Measurements from ENCODE around the gene MMP24. TPM values are rescaled to one million over a fixed set of nuclear protein-coding genes. Genes with fewer than 3 reads are reported as not detected.
A peak's percentile ranks its signal among the peaks of the same experiment; 100 is the strongest.
"Not testable (repeated sequence)": the region's sequence is repeated elsewhere in the genome, so short reads cannot be mapped to it uniquely, and the experiment has no call there.

The MMP24 gene
- polyA plus RNA-seq, 6 donors from 2014 or later = 0.05 to 0.09 (median 0.08) TPM; not detected in 1

DNA sequence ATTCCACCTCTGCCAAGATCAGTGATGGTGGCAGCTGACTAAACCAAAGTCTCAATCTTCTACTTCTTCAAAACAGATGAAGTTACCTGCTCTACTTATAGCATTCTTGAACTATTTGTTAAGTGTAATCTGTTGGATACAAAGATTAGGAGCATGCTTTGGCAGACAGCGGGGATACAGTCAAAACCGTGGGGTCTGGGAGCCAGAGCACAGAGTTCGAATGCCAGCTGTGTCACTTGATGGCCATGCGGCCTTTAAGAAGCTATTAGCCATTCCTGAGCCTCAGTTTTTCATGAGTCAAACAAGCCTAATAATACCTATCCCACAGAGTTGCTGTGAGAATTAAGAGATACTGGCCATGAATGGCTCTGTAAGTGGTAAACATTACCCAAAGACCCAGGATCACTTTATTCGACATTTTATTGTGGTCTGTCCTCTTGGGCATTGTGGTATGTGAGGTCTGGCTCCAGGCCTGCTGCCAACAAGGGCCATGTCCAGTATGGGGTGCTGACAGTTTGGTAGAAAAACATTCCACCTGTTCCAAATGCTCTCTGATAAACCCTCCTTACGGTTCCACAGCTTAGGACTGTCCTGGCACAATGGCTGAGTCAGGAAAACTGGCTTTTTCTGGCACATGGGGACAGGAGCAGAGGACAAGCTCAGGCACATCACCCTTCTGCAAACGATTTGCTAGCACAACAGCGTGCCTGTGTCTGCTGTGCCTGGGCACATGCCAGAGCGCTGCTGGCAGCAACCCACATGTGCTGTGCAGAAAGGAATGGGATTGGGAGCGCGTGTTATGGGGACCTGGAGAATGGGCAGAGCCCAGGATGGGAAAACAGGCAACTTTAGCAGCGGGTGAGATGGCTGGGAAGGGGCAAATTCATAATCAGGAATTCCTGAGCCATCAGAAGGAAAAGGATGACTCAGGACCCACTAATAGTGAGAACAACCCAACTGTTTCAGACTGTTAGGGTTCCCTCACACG is 81.5 kb downstream of the MMP24 start:
- Mint-ChIP-seq H3K9me3 (no peaks in the 10 kb centered on the region), H3K27me3 (no peaks in the 10 kb centered on the region), H3K36me3 (peaks cover 0 to 7% of the 10 kb centered on the region in 2 donors), H3K27ac (no peak overlapping the region), H3K4me3 (no peak overlapping the region), H3K4me1 (peaks cover 7 to 16% (median 8%) of the 10 kb centered on the region in 3 donors)
- ATAC-seq (ENCODE audit: low read depth in 2 of 2) (no peak), DNase-seq (no peak)

DNA sequence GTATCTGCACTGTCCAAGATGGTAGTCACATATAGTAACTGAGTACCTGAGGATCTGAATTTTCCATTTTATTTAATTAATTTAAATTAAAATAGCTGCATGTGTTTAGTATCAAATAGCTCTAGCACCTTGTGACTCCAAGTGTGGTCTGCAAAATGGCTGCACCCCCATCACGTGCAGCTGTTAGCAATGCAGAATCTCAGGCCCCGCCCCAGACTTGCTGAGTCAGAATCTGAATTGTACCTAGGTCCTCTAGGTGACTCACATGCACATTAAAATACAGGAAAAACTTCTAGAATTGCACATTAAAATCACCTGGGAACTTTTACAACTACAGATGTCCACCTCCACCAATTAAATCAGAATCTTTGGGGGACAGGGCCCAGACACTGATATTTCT is 84.9 kb downstream of the MMP24 start:
- Mint-ChIP-seq H3K27ac (no peak overlapping the region), H3K36me3 (peaks cover 4 to 8% of the 10 kb centered on the region in 2 donors), H3K4me3 (no peak overlapping the region), H3K9me3 (no peaks in the 10 kb centered on the region), H3K27me3 (no peaks in the 10 kb centered on the region), H3K4me1 (peaks cover 0 to 4% (median 0%) of the 10 kb centered on the region in 3 donors)
- no peak for DNase-seq
- no peak for ATAC-seq (ENCODE audit: low read depth in 2 of 2)

DNA sequence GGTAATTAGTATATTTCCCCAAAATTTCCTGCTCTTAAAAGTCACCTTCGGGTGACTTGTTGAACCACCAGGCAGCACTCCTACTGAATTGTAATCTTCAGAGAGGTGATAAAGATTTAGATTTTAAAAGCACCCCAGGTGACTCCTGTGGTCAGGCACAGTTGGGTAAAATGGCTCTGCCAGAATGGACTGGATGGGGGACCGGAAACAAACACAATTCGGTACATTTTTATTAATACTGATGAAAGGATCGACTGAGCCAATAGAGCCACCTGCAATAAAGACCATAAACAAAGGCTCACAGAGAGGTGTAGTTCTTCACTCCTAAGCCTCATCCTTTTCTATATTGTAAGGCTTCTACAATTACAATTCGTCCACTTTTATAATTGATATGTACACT is 85.3 kb downstream of the MMP24 start:
- peaks cover 4 to 8% of the 10 kb centered on the region in 2 donors for H3K36me3 Mint-ChIP-seq
- peaks cover 0 to 4% (median 0%) of the 10 kb centered on the region in 3 donors for H3K4me1 Mint-ChIP-seq
- DNase-seq = no peak
- no peak for ATAC-seq (ENCODE audit: low read depth in 2 of 2)
- H3K4me3 Mint-ChIP-seq = no peak overlapping the region
- H3K9me3 Mint-ChIP-seq = no peaks in the 10 kb centered on the region
- no peaks in the 10 kb centered on the region for H3K27me3 Mint-ChIP-seq
- no peak overlapping the region for H3K27ac Mint-ChIP-seq

DNA sequence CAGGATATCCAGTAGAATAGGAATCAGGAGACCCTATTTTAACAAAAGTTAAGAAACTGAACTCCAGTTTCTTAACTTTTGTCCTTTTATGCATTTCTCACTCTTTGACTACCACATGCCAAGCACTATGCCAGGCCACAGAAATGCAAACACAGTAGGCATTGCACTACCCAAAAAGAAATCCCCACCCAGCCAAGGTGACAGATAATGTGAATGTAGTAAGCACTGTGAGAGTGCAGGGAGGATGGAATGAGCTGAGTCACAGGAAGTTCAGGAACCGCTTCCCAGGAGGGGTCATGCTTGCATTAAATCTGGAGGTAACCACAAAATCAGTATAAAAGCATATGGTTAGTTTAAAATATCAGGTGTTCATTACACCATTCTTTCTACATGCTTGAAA is 85.8 kb downstream of the MMP24 start:
- H3K27ac Mint-ChIP-seq = no peak overlapping the region
- no peak for DNase-seq

DNA sequence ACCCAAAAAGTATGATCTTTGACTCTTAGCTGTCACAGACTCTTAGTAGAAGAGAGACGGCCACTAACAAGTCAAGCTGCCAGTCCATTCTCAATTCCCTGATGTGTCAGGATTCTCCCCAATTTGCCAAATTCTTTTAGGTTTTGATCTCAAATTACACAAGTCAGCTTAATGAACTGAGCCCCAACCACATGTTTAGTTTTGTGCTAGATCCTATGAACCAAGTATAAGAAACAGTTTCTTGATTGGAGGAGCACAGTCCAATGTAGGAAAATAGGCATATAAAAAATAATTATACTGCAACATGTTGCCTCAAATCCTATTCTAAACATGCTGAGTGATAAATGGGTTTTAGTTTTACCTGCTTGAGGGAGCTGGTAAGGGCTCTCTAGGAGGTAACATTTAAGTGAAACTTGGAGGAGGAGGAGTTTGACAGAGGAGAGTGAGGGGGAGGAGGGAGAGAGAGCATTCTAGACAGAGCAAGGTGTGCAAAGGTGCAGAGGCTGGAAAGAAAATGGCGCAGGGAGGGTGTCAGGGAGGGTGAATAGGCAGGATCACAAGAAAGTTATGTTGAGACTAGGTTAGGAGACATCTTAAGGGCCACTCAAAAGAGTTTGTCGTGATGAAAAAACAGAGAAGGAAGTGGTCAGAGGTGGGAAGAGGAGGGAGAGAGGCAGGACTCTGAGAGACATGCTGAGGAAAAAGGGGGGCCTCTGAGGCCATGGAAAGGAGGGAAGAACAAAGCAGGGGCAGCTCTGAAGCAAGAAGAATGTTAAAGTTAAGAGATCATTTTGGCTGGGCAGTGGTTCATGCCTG is 88.5 kb downstream of the MMP24 start:
- DNase-seq (no peak), ATAC-seq (ENCODE audit: low read depth in 2 of 2) (no peak)
- no peaks in the 10 kb centered on the region for H3K27me3 Mint-ChIP-seq
- H3K36me3 Mint-ChIP-seq = peaks cover 4 to 8% of the 10 kb centered on the region in 2 donors
- peak overlapping the region in 4 of 6 donors; percentile 69 to 98 (median 84) for H3K27ac Mint-ChIP-seq
- no peak overlapping the region for H3K4me3 Mint-ChIP-seq
- H3K4me1 Mint-ChIP-seq = peaks cover 0 to 7% (median 0%) of the 10 kb centered on the region in 3 donors
- H3K9me3 Mint-ChIP-seq = no peaks in the 10 kb centered on the region

More for the DNA sequence above, 85.8 kb downstream of the MMP24 start:
- H3K36me3 Mint-ChIP-seq = peaks cover 4 to 8% of the 10 kb centered on the region in 2 donors
- H3K4me1 Mint-ChIP-seq = peaks cover 0 to 4% (median 0%) of the 10 kb centered on the region in 3 donors
- no peak for ATAC-seq (ENCODE audit: low read depth in 2 of 2)
- no peaks in the 10 kb centered on the region for H3K27me3 Mint-ChIP-seq
- H3K9me3 Mint-ChIP-seq = no peaks in the 10 kb centered on the region
- no peak overlapping the region for H3K4me3 Mint-ChIP-seq

DNA sequence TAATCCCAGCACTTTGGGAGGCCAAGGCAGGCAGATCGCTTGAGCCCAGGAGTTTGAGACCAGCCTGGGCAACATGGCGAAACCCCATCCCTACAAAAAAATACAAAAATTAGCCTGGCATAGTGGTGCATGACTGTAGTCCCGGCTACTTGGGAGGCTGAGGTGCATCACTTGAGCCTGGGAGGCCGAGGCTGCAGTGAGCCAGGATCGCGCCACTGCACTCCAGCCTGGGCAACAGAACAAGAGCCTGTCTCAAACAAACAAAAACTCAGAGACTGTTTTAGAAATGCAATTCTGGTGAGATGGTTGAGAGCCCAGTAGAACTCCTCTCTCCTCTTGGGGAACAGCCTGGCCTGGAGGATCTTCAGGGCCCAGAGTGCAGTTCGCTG is 89.1 kb downstream of the MMP24 start:
- H3K27me3 Mint-ChIP-seq; ATAC-seq (ENCODE audit: low read depth in 2 of 2); DNase-seq; H3K9me3 Mint-ChIP-seq; H3K36me3 Mint-ChIP-seq; H3K4me1 Mint-ChIP-seq; H3K4me3 Mint-ChIP-seq: not testable (repeated sequence)
- peak overlapping the region in 2 of 6 donors; percentile 60 to 98 for H3K27ac Mint-ChIP-seq

DNA sequence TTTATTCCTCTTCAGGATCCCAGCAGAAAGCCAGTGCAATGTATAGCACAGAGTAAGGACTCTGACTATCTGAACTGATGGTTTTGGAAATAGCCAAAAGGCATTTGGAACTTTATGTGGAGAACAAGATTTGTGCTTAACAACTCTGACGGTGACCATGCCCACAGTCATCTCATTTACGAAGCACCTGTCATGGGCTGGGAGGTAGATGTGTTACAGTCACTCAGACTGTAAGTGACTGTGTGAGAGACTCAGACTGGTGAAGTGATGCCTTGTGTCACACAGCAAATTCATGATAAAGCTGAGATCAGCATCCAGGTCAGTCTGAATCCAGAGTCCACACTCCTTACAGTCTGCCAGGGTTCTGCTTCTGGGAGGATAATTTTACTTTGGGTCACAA is 89.6 kb downstream of the MMP24 start:
- Mint-ChIP-seq H3K36me3 (peaks cover 4 to 14% of the 10 kb centered on the region in 2 donors), H3K4me3 (no peak overlapping the region), H3K27me3 (no peaks in the 10 kb centered on the region), H3K27ac (peak overlapping the region in 1 of 6 donors; percentile 60), H3K9me3 (no peaks in the 10 kb centered on the region), H3K4me1 (peaks cover 0 to 8% (median 0%) of the 10 kb centered on the region in 3 donors)
- DNase-seq (no peak), ATAC-seq (ENCODE audit: low read depth in 2 of 2) (no peak)

DNA sequence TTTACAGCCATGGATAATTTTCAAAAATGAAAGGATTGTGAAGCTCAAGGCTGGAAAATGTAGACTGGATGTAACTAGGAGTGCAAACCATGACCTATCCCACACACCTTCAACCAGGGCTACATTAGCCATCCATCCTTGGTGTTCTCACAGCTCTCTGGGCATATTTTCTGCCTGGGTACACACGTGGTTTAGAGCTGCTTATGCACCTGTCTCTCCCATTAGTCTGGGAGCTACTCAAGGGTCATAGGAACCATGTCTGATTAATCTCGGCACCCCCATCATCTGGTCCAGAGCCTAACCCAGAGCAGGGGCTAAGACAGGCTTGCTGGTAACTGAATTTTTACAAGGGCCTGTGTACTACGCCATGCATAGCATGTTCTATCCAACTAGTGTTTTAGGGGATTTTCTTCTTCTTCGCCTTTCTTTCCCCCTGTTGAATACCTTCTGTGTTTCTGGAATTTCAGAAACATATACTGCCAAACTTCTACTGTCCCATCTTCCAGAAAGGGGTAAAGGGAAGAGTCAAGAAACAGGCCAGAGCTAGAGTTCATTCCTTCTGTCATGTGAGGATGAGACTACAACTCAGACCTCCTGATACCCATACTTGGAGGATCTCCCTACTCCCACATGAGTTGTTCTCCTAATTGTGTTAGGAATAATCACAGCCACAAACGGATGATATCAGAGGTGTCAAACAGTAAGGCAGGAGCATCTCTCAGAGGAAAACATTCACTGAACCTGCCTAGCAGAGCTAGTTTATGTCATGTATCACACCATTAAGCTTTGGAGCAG is 91.1 kb downstream of the MMP24 start:
- Mint-ChIP-seq H3K27ac (no peak overlapping the region), H3K36me3 (peaks cover 4 to 11% of the 10 kb centered on the region in 2 donors), H3K27me3 (no peaks in the 10 kb centered on the region), H3K9me3 (no peaks in the 10 kb centered on the region), H3K4me1 (peaks cover 0 to 8% (median 0%) of the 10 kb centered on the region in 3 donors), H3K4me3 (no peak overlapping the region)
- DNase-seq (no peak), ATAC-seq (ENCODE audit: low read depth in 2 of 2) (no peak)

DNA sequence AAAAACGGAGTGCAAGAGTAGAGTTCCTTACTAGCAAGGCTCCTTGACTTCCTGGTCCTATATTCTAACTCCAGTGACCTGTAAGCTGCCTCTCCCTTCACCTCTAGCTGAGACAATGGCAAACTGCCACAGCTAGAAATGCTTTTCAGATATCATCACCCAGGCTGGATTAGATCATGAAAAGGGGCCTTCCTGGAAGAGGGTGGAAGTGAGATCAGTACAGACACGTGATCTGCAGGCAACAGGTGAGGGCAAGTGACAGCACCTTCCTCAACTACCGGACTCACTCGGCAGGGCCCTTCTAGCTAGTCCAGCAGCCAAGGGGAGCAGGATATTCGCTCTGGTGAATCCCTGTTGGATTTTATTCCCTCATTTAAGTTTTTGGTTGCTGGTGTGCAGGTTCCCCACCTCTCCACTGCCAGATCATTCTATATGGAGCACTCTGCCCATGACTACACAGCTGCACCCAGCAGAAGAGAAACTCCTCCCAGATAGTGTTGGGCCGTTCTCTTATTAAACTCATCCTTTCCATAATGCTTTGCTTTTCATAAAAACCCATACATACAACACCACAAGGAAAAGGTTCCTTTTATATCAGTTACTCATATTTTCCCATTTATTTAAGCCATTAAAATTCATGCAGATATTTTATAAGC is 92.1 kb downstream of the MMP24 start:
- ATAC-seq (ENCODE audit: low read depth in 2 of 2) = no peak
- Mint-ChIP-seq H3K27me3 (no peaks in the 10 kb centered on the region), H3K27ac (peak overlapping the region in 1 of 6 donors; percentile 33), H3K36me3 (peaks cover 4 to 7% of the 10 kb centered on the region in 2 donors), H3K4me1 (peaks cover 0 to 8% (median 0%) of the 10 kb centered on the region in 3 donors), H3K9me3 (no peaks in the 10 kb centered on the region), H3K4me3 (no peak overlapping the region)
- DNase-seq = no peak

DNA sequence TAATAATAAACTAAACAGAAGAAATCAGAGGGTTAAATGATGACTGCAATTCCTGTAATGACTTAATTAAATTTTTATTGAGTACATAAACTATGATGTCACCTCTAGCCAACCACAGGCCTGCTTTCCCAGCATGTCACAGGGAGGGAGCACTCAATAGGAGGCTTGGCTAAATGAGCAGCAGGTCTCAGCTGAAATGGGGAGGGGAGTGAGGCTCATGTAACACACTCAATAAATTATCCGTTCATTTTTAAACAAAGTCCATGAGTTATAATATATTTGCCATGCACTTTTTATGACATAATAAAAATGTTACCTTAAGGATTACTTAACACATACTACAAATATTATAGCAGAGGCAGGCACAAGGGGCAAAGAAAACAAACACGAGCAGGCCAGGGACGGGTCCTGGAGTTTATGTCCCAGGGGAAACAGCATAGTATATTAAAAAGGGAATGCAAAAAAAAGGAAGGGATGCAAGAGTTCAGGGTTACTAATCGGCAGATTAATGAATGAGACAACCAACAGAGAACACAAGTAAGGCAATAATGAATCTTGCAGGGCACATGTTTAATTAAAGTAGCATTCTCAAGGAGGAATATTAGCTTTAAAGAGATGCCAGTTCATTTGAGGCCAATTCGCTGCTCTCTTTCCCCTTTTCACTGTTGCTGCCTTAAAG is 92.8 kb downstream of the MMP24 start:
- DNase-seq (no peak), ATAC-seq (ENCODE audit: low read depth in 2 of 2) (no peak)
- peaks cover 4 to 7% of the 10 kb centered on the region in 2 donors for H3K36me3 Mint-ChIP-seq
- no peaks in the 10 kb centered on the region for H3K9me3 Mint-ChIP-seq
- H3K27me3 Mint-ChIP-seq = no peaks in the 10 kb centered on the region
- no peak overlapping the region for H3K4me3 Mint-ChIP-seq
- H3K27ac Mint-ChIP-seq = no peak overlapping the region
- H3K4me1 Mint-ChIP-seq = peaks cover 0 to 8% (median 0%) of the 10 kb centered on the region in 3 donors

DNA sequence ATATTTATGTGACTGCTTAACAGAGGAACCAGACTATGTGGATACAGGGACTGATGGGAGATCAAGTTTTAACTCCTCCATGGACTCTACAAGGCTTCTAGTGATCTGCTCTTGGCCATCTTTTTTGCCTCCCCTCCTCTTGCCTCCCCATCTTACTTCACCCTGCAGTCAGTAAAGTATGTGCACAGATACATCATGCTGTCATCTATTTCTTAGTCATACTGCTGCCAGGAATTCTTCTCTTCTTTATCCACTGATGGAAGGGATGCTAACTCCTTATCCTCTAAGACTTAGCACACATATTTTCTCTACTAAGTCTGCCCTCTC is 93.3 kb downstream of the MMP24 start:
- Mint-ChIP-seq H3K36me3 (peaks cover 5 to 7% of the 10 kb centered on the region in 2 donors), H3K4me3 (no peak overlapping the region), H3K9me3 (no peaks in the 10 kb centered on the region), H3K27ac (peak overlapping the region in 1 of 6 donors; percentile 81), H3K27me3 (no peaks in the 10 kb centered on the region), H3K4me1 (peaks cover 0 to 8% (median 0%) of the 10 kb centered on the region in 3 donors)
- ATAC-seq (ENCODE audit: low read depth in 2 of 2) = no peak
- no peak for DNase-seq

DNA sequence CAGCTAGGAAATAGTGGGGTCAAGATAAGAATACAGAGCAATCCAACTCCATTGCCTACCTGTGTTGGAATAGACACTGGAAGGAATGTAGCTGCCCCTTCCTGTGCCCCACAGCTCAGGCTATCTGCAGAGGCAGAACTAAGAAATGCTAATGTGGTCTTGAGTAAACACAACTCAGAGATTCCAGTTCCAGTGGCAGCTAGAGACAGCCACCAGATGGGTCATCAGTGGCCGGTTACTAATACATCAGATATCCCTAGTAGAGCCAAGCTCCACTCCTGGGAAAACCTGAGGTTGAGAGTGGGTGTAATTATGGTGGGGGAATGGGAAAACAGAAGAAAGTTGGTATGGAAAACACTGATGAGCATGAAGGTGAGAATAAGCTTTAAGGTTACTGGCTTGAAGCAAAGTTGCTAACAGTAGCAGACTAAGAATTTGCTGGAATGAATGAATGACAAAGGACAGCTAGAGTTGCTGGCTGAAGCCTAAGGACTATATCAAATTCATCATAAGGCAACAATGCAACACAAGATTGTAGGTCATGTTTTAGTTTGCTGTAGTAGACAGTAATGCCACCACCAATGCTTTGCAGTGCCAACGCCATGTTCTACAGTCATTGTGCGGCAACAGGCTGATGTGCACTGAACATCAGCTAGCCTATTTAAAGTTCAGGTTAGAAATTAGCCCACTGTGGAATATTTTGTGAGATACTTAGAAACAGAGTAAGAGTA is 94.1 kb downstream of the MMP24 start:
- H3K4me1 Mint-ChIP-seq = peaks cover 0 to 3% (median 0%) of the 10 kb centered on the region in 3 donors
- ATAC-seq (ENCODE audit: low read depth in 2 of 2) = no peak
- no peaks in the 10 kb centered on the region for H3K27me3 Mint-ChIP-seq
- peaks cover 5 to 7% of the 10 kb centered on the region in 2 donors for H3K36me3 Mint-ChIP-seq
- DNase-seq = no peak
- no peaks in the 10 kb centered on the region for H3K9me3 Mint-ChIP-seq
- H3K27ac Mint-ChIP-seq = no peak overlapping the region
- no peak overlapping the region for H3K4me3 Mint-ChIP-seq
